Endothelial cell of umbilical vein (primary cell): ENCODE measurements around the gene LRP5. TPM values are rescaled to one million over a fixed set of nuclear protein-coding genes. Genes with fewer than 3 reads are reported as not detected.

ENCODE experiments used
- BruUV-seq: library from RNA; stranded (reverse); fragments of 400-500 nt; replicated peaks from 2 replicates; lab custom pipeline; 2021; lab: Mats Ljungman, UMichigan
- CTCF ChIA-PET: fragments of 300-600, 350-600 bp; sonication (Branson Sonifier 250); formaldehyde crosslinking; loops from one replicate; lab custom pipeline; 2021; ENCODE audit warnings: antibody characterized with exemption, inconsistent platforms; lab: Charles Lee
- POLR2A ChIA-PET: fragments of 300-600, 350-600 bp; sonication (Branson Sonifier 250); formaldehyde crosslinking; loops from one replicate; lab custom pipeline; 2021; ENCODE audit warnings: antibody characterized with exemption, inconsistent platforms; lab: Charles Lee
- DNase-seq: peaks from one replicate; pipeline ENCODE4 v3.0.0-alpha.2; 2011; ENCODE audit warnings: low read depth, low spot score
- FAIRE-seq: peaks from 2 replicates; lab custom pipeline; 2011; peaks lifted over from hg19 to GRCh38; lab: Jason Lieb, UNC
- H2AFZ ChIP-seq: 2 replicates; pipeline ENCODE4 v1.6.0; 2012; ENCODE audit warnings: low read depth, low read length, control low read depth, inconsistent platforms
- H3K27ac ChIP-seq: 2 replicates; pipeline ENCODE4 v1.5.1; 2011; ENCODE audit warnings: low read depth, mild to moderate bottlenecking, control low read depth, low read length, moderate library complexity; ENCODE audit not compliant: insufficient read depth
- H3K27me3 ChIP-seq, 2 experiments: 2 replicates each; pipeline versions ENCODE4 v1.6.0 to v1.6.1; 2011; ENCODE audit warnings: low read length in 2 of 2, mixed read lengths in 1 of 2; ENCODE audit not compliant: control insufficient read depth in 2 of 2, insufficient read depth in 2 of 2
- H3K36me3 ChIP-seq, 2 experiments: 2 replicates in 1 of 2; 3 replicates in 1 of 2; pipeline ENCODE4 v1.5.1; 2011; ENCODE audit warnings: low read length in 2 of 2, mild to moderate bottlenecking in 1 of 2, moderate library complexity in 1 of 2; ENCODE audit not compliant: control insufficient read depth in 2 of 2, insufficient read depth in 2 of 2; ENCODE audit errors: extremely low read depth in 1 of 2
- H3K4me1 ChIP-seq: 3 replicates; pipeline ENCODE4 v1.5.1; 2011; ENCODE audit warnings: mild to moderate bottlenecking, low read length; ENCODE audit not compliant: control insufficient read depth, insufficient read depth; ENCODE audit errors: extremely low read depth
- H3K4me2 ChIP-seq: 2 replicates; pipeline ENCODE4 v1.6.1; 2011; ENCODE audit warnings: low read length, control low read depth, mixed read lengths; ENCODE audit not compliant: insufficient read depth
- H3K4me3 ChIP-seq, 3 experiments: fragments of 200-600 bp in 1 of 3; sonication (generic), shearing (Covaris generic) in 1 of 3; replicated peaks in 1 of 3; 2 replicates each; pipeline ENCODE4 v1.5.1; 2011 to 2016; ENCODE audit warnings: control low read depth in 3 of 3, low read length in 3 of 3, mild to moderate bottlenecking in 2 of 3, inconsistent platforms in 1 of 3, low read depth in 1 of 3, moderate library complexity in 1 of 3; ENCODE audit not compliant: insufficient read depth in 1 of 3
- H3K79me2 ChIP-seq: 2 replicates; pipeline ENCODE4 v1.6.0; 2012; ENCODE audit warnings: low read length, inconsistent platforms; ENCODE audit not compliant: control insufficient read depth, insufficient read depth
- H3K9ac ChIP-seq: replicated peaks from 2 replicates; pipeline ENCODE3; 2011; ENCODE audit warnings: low read length, control low read depth; ENCODE audit not compliant: insufficient read depth; ENCODE audit errors: extremely low read depth
- H3K9me1 ChIP-seq: replicated peaks from 3 replicates; pipeline ENCODE4 v1.6.0; 2011; ENCODE audit warnings: mild to moderate bottlenecking, low read length; ENCODE audit not compliant: control insufficient read depth, insufficient read depth; ENCODE audit errors: extremely low read depth
- H3K9me3 ChIP-seq: replicated peaks from 2 replicates; pipeline ENCODE4 v1.5.1; 2012; ENCODE audit warnings: low read length, inconsistent platforms; ENCODE audit not compliant: control insufficient read depth, insufficient read depth
- H4K20me1 ChIP-seq: replicated peaks from 2 replicates; pipeline ENCODE3; 2011; ENCODE audit warnings: mild to moderate bottlenecking, low read length; ENCODE audit not compliant: control insufficient read depth, insufficient read depth; ENCODE audit errors: extremely low read depth
- CTCF ChIP-seq, 2 donors: IDR thresholded peaks; 1 replicate in 1 of 2; 2 replicates in 1 of 2; pipeline ENCODE4 v1.5.1; 2011; ENCODE audit warnings: low read length in 2 of 2, mild to moderate bottlenecking in 2 of 2, moderate library complexity in 2 of 2, control low read depth in 1 of 2, inconsistent platforms in 1 of 2, low read depth in 1 of 2; ENCODE audit not compliant: insufficient read depth in 1 of 2; ENCODE audit errors: extremely low read depth in 1 of 2
- EZH2 ChIP-seq: IDR thresholded peaks from 2 replicates; pipeline ENCODE4 v1.6.1; 2012; ENCODE audit warnings: borderline replicate concordance, low read depth, mild to moderate bottlenecking, moderate library complexity, low read length, inconsistent platforms; ENCODE audit not compliant: severe bottlenecking
- FOS ChIP-seq: IDR thresholded peaks from 2 replicates; pipeline ENCODE4 v1.6.1; 2011; ENCODE audit warnings: mild to moderate bottlenecking, low read length, moderate library complexity, borderline replicate concordance; ENCODE audit not compliant: insufficient read depth
- GATA2 ChIP-seq: IDR thresholded peaks from 2 replicates; pipeline ENCODE4 v1.7.0; 2011; ENCODE audit warnings: low read depth, mild to moderate bottlenecking, moderate library complexity, mixed read lengths, low read length; ENCODE audit not compliant: insufficient read length, insufficient read depth
- JUN ChIP-seq: IDR thresholded peaks from 2 replicates; pipeline ENCODE4 v1.6.1; 2011; ENCODE audit warnings: borderline replicate concordance, low read depth; ENCODE audit not compliant: insufficient read length, insufficient read depth
- MAX ChIP-seq: IDR thresholded peaks from 2 replicates; pipeline ENCODE4 v1.6.1; 2011; ENCODE audit not compliant: insufficient read depth, insufficient read length
- MYC ChIP-seq: IDR thresholded peaks from one replicate; pipeline ENCODE4 v1.6.1; 2011; ENCODE audit warnings: mild to moderate bottlenecking, low read depth, low read length
- POLR2A ChIP-seq: IDR thresholded peaks from 2 replicates; pipeline ENCODE4 v1.6.1; 2012; ENCODE audit warnings: low read depth, mild to moderate bottlenecking, control low read depth, low read length
- POLR2AphosphoS5 ChIP-seq: IDR thresholded peaks from 2 replicates; pipeline ENCODE4 v1.6.1; 2012; ENCODE audit warnings: low read depth, mild to moderate bottlenecking, control low read depth, low read length, moderate library complexity; ENCODE audit not compliant: insufficient read depth
- dilution Hi-C: fragments of 300-500 bp; cut with MboI; formaldehyde crosslinking; loops from one replicate; pipeline ENCODE4 v1.15.0; 2019; ENCODE audit warnings: low sequenced_read_pairs; ENCODE audit not compliant: extremely low pct_ligation_motif_present
- intact Hi-C: fragments of 100-400 bp; cut with micrococcal nuclease; formaldehyde crosslinking; loops from one replicate; pipeline ENCODE4 v1.10.0; 2022
- polyA plus RNA-seq, 4 experiments: library from polyadenylated mRNA; depleted of rRNA in 3 of 4; stranded (reverse) in 3 of 4; unstranded in 1 of 4; fragments of >200 nt; gene quantifications; 2 replicates each; pipeline versions ENCODE4 v1.2.1 to v1.2.3, GENCODE V29; 2011 to 2012; ENCODE audit warnings: missing spikeins in 1 of 4
- total RNA-seq: library from RNA; stranded (reverse); gene quantifications from 2 replicates; pipeline ENCODE4 v1.2.3, GENCODE V29; 2021

LRP5 gene
- total and polyA plus RNA-seq, 2 donors (not counting 3 experiments of a cell fraction or from before 2014, with no cell fraction given), result 35.1 to 51.8 TPM

GRCh38 chr11:68383976-68384501 is 71.6 kb downstream of the LRP5 start:
- dilution Hi-C loops, result no loop called here
- Histone ChIP-seq H3K36me3 (peaks cover 0 to 17% of the 10 kb centered on the region in 2 experiments), H3K4me3 (no peak overlapping the region), H3K27me3 (no peaks in the 10 kb centered on the region), H3K4me2 (no peak overlapping the region), H3K9me3 (no peaks in the 10 kb centered on the region), H3K27ac (no peak overlapping the region), H3K9ac (no peak overlapping the region), H3K4me1 (peaks cover 33% of the 10 kb centered on the region), H3K79me2 (no peaks in the 10 kb centered on the region), H4K20me1 (no peaks in the 10 kb centered on the region), H2AFZ (no peak overlapping the region), H3K9me1 (no peaks in the 10 kb centered on the region)
- ChIA-PET POLR2A (no interaction called here), CTCF (interaction anchor here (0.8 to 4.7 kb wide), 10 partner anchors 10 to 175 kb away, joined by 3 to 53 read pairs (median 8); no protein-coding TSS in a partner anchor)
- DNase-seq, result peak; percentile 41
- intact Hi-C loops, result loop anchor here (1.0 to 5.0 kb wide), 3 partner anchors 53 to 172 kb away; no protein-coding TSS in a partner anchor
- peak; percentile 26 for TF ChIP-seq POLR2AphosphoS5
- TF ChIP-seq CTCF (IDR thresholded peaks at IDR 0.05; ENCODE audit: extremely low read depth in 1 of 2, insufficient read depth in 1 of 2, low read depth in 1 of 2, low read length in 2 of 2), result peak; percentile 90 to 93
- no peak for TF ChIP-seq FOS
- FAIRE-seq, result peak; percentile 68
- no TSS peak for BruUV-seq

GRCh38 chr11:68384530-68385081 is 72.2 kb downstream of the LRP5 start:
- Histone ChIP-seq H3K4me1 (peaks cover 28% of the 10 kb centered on the region), H3K4me3 (no peak overlapping the region), H3K9me3 (no peaks in the 10 kb centered on the region), H3K79me2 (no peaks in the 10 kb centered on the region), H3K4me2 (no peak overlapping the region), H2AFZ (no peak overlapping the region), H3K36me3 (peaks cover 0 to 19% of the 10 kb centered on the region in 2 experiments), H3K9ac (no peak overlapping the region), H3K27ac (no peak overlapping the region), H3K27me3 (no peaks in the 10 kb centered on the region), H4K20me1 (no peaks in the 10 kb centered on the region), H3K9me1 (no peaks in the 10 kb centered on the region)
- DNase-seq (no peak), FAIRE-seq (no peak)
- TF ChIP-seq CTCF (IDR thresholded peaks at IDR 0.05; ENCODE audit: extremely low read depth in 1 of 2, insufficient read depth in 1 of 2, low read depth in 1 of 2, low read length in 2 of 2) (no peak), FOS (no peak), GATA2 (no peak), POLR2A (no peak), EZH2 (no peak), MAX (no peak), MYC (no peak), JUN (no peak), POLR2AphosphoS5 (no peak)
- ChIA-PET CTCF (interaction anchor here (1.0 to 2.7 kb wide), 6 partner anchors 11 to 176 kb away, joined by 3 to 11 read pairs (median 8); no protein-coding TSS in a partner anchor), POLR2A (no interaction called here)
- dilution Hi-C loops (no loop called here), intact Hi-C loops (loop anchor here (1.0 to 5.0 kb wide), 2 partner anchors 53 to 127 kb away; no protein-coding TSS in a partner anchor)
- BruUV-seq, result no TSS peak
